RPMI7951 (cell line): ENCODE data around the gene PTPRN2. TPM values are rescaled to one million over a fixed set of nuclear protein-coding genes. Genes with fewer than 3 reads are reported as not detected.
A peak's percentile ranks its signal among the peaks of the same experiment; 100 is the strongest.
"Not testable (repeated sequence)": the region's sequence is repeated elsewhere in the genome, so short reads cannot be mapped to it uniquely, and the experiment has no call there.

ENCODE experiments used
- DNase-seq: peaks from one replicate; pipeline ENCODE4 v3.0.0-alpha.2; 2012; ENCODE audit warnings: low read depth
- total RNA-seq: library from RNA; depleted of rRNA; stranded (reverse); fragments of >200 nt; shearing (Covaris generic); gene quantifications from 2 replicates; pipeline ENCODE4 v1.2.3, GENCODE V29; 2014

PTPRN2 gene
- total RNA-seq, 1 experiment from 2014 or later = 9.0 TPM

DNA sequence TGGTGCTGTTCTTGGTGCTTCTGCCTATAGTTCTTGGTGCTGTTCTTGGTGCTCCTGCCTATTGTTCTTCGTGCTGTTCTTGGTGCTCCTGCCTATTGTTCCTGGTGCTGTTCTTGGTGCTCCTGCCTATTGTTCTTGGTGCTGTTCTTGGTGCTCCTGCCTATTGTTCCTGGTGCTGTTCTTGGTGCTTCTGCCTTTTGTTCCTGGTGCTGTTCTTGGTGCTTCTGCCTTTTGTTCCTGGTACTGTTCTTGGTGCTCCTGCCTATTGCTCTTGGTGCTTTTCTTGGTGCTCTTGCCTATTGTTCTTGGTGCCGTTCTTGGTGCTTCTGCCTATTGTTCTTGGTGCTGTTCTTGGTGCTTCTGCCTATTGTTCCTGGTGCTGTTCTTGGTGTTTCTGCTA is 71.1 kb downstream of the PTPRN2 start:
- DNase-seq = no peak

GRCh38 chr7:158512869-158513268 is 74.8 kb downstream of the PTPRN2 start:
- no peak for DNase-seq

DNA sequence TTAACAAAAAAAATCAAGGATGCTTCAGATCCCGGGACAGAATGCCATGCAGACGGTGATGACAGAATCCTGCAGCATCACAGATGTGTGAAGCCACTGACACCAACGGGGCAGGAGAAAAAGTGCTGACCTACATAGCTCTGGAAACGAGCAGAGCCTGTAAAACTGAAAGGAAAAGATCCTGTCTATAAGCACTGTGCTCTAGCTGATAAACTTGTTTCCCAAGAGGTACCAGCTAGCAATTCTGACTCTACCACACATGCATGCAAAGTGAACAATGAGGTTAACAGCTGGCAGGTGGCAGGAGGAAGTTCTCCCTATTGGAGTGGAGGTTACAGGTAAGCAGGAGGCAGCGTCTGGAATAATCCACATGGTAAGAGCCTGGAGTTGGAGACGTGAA is 75.6 kb downstream of the PTPRN2 start:
- no peak for DNase-seq

DNA sequence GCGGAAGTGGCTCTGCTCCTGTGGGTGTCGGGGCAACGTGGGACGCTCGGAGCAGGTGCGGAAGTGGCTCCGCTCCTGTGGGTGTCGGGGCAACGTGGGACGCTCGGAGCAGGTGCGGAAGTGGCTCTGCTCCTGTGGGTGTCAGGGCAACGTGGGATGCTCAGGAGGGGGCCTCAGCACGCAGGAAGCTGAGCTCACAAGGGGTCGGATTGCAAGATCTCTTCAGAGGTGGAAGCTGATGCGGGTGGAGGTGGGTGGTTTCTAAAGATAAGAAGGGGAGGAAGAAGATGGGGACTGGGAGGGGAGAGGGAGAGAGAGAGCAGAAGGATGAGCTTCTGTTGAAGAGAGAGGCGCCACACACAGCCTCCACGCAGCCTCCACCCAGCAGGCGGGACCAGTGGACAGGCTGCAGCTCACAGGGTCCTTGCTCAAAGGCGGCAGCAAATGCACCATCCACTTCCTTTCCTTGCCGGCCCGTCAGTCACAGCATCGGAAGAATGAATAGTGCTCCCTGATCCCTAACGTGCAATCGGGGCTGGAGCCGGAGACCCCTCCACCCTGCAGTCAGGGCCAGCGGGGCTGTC is 78.7 kb downstream of the PTPRN2 start:
- no peak for DNase-seq

GRCh38 chr7:158508321-158508720 is 79.3 kb downstream of the PTPRN2 start:
- not testable (repeated sequence) for DNase-seq

DNA sequence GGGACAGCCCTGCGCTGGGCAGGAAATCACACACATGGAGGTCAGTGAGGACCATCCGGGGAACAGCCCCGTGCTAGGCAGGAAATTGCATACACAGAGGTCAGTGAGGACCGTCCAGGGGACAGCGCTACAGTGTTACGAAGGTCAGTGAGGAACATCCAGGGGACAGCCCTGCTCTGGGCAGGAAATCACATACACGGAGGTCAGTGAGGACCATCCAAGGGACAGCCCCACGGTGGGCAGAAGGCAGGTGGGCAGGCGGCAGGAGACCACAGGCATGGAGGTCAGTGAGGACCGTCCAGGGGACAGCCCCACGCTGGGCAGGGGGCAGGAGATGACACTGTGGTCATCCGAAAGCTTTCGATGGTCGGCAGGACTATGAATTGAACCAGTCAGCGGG is 79.7 kb downstream of the PTPRN2 start:
- no peak for DNase-seq

DNA sequence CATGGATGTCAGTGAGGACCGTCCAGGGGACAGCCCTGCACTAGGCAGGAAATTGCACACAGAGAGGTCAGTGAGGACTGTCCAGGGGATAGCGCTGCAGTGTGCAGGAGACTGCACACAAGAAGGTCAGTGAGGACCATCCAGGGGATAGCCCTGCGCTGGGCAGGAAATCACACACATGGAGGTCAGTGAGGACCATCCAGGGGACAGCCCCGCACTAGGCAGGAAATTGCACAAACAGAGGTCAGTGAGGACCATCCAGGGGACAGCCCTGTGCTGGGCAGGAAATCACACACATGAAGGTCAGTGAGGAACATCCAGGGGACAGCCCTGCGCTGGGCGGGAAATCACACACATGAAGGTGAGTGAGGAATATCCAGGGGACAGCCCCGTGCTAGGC is 80.4 kb downstream of the PTPRN2 start:
- DNase-seq = not testable (repeated sequence)

GRCh38 chr7:158506626-158507025 is 81.0 kb downstream of the PTPRN2 start:
- no peak for DNase-seq

- no peak for DNase-seq
These were observed 81.9 kb downstream of the PTPRN2 start for GRCh38 chr7:158505683-158506082.

DNA sequence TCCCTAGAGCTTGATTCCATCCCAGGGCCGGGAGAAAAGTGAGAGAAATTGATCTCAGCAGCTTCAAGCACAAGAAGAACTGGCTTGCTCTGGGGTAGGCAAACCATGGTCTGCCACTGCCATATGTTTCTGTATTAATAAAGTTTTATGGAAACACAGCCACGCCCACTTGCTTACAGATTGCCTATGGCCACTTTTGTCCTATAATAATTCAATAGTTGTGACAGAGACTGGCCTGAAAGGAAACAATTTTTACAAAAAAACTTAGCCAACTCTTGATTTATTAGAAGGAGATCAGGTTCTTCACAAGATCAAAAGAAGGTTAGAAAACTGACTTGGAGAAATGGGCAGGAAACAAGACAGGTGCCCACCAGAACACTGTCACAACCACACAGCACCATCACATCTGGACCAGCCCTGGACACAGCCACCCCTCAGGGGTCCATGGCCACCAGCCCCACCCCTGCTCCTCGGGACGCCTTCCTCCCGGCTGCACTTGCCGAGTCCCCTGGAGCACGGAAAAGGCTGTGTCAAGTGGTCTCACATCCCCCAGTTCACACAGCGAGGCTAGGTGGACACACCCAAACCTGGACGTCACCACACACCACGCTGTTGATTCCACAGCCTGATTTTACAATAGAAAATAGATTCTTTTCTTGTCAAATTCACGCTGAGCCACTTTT is 85.4 kb downstream of the PTPRN2 start:
- no peak for DNase-seq

DNA sequence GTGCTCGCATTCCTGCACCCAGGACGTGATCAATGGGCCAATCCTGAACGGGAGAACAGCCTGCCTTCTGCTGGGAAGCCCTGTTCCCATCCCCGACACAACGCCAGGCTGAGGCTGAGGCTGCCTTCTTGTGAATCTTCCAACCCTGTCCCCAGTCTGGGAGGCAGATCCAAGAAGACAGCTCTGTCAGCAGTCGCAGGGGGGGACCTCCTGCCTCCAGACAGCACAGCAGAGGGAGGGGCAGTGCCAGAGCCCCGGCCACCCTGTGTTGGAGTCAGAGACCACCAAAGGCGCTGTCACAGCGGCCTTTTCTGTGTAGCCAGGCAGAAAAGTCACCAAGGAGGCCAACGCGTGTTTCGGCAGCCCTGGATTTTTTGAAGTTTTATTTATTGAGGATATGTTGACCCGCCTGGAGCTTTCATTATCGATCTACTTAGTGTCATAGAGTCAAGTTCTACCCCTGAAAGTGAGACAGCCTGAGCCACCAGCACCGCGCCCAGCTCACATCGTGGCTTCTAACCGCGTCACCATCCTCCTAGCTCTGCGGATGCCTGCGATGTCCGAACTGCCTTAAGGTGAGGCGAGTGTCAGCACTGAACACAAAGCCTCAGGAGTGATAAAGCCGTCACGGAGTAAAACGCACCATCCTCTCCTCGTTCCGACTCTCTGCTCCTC is 86.1 kb downstream of the PTPRN2 start:
- no peak for DNase-seq

- no peak for DNase-seq
These were observed 87.0 kb downstream of the PTPRN2 start for GRCh38 chr7:158500651-158501052.

DNA sequence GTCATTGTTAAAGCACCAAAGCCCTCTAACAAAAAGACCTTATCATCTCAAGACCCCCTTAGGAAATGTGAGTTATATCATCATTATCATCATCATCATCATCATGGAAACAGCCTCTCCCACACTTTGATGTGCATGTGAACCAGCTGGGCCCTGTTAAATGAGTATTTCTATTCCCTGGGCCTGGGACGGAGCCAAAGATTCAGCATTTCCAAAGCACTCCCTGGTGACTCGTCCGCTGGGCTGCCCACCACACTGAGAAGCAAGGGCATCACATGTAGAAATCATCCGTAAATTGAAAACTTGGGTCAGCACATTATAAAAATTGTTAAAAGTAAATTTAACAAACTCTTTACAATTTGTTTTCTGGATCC is 88.6 kb downstream of the PTPRN2 start:
- DNase-seq = no peak

- no peak for DNase-seq
These were observed 89.1 kb downstream of the PTPRN2 start for GRCh38 chr7:158498443-158499081.

GRCh38 chr7:158497627-158498026 is 90.0 kb downstream of the PTPRN2 start:
- DNase-seq = no peak

DNA sequence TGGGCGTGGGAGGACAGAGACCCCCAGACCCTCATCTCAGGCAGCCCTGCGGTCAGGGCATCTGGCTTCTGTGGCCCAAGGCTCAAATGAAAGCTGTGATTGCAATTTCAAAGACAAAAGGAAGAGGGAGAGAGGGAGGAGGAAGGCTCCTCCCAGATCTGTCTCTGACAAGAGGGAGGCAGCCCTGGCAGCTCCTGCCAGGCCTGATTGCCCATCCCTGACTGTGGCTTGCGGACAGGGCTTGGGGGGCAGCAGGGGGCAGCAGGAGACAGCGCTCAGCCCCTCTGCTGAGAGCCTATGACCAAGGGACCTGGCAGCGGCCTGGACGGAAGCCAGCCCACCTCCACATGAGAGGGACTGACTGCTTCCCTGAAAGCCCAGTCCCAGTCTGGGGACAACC is 91.8 kb downstream of the PTPRN2 start:
- peak; percentile 48 for DNase-seq

- DNase-seq = no peak
These were observed 92.4 kb downstream of the PTPRN2 start for GRCh38 chr7:158495216-158495615.

DNA sequence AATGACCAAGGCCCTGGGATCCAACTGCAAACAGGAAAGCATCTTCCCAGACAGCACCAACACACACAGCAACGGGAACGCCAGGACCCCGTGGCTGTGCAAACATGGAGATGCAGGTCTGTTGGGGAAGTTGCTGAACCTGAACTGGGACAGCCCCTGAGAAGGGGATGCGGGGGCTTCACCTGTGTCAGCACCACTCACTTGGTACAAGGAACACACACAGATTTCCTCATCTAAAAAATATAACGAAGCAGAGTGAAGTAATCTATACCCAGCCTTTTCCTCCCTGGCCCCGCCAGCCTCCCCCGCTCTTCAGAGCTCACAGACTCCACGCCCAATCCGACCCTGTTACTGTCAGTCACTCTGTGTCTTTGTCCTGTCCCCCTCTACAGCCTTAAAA is 93.0 kb downstream of the PTPRN2 start:
- no peak for DNase-seq

GRCh38 chr7:158494162-158494586 is 93.4 kb downstream of the PTPRN2 start:
- no peak for DNase-seq

DNA sequence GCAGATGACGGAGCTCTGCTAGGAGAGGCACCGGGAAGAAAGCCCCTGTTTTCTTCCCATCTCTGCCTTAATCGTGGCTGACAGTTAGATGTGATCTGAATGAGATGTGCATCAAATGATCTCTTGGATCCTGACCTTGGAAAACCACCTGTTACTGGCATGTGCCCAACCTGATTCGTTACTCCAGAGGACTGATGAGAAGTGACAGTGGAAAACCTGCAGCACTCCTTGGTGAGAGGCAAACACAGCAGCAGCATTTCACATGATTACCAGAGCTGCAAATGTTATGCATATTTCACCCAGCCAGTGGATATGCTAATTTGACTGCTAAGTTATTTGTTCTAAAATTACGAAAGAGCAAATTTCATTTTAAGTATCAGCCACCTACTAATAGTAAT is 95.3 kb downstream of the PTPRN2 start:
- DNase-seq = no peak

DNA sequence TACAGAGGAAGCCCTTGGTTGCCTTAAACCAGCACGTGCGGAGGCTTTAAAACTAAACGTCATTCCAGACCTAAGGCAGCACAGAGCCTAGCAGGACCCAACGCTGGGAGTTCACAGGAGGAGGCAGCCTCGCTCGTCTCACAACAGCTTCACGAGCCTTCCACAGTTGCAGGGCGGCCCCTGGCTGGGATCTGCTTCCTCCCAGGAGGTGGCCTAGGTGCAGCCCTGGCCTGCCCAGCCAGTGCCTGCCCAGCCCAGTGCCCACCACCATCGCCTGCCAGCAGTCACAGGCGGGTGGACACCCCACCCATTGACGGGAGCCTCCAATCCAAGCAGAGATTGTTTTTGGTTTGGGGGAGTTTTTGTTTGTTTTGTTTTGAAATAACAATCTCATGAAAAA is 96.5 kb downstream of the PTPRN2 start:
- no peak for DNase-seq

DNA sequence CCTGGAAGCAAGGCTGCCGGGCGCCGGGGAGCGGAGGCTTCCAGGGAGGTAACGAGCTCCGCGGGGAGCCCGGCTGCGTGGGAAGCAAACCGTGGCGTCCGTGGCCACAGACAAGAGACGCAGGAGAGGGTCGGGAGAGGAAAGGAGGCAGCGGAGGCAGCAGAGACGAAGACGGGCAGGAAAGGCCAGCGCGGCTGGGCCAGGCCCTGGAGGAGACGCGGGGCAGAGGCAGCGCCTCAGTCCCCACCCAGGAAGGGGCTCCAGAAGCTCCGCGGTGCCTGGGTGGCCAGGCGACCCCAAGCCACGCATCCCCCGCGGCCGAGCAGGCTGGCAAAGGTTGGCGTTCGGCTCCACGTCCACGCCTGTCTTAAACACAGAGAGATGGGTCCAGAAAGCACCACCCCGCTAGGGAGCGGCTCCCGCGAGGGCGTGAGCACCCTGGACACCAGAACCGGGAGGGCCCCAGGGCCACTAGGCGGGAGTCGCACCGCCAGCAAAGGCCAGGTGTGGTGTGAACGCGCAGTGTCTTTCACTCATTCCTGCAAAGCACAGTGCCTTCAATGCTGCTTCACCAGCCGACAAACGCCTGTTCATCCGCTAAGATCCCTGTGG is 97.3 kb downstream of the PTPRN2 start:
- DNase-seq = no peak
